GM19397 (cell line): ENCODE data around the gene TUBB1.
A peak's percentile ranks its signal among the peaks of the same experiment; 100 is the strongest.
"Not testable (repeated sequence)": the region's sequence is repeated elsewhere in the genome, so short reads cannot be mapped to it uniquely, and the experiment has no call there.

Experiments
- ATAC-seq: cut with Tn5 transposase; IDR thresholded peaks from one replicate; pipeline ENCODE4 v1.9.1; 2021; ENCODE audit warnings: mild to moderate bottlenecking, moderate library complexity; ENCODE audit not compliant: unreplicated experiment

The TUBB1 gene

GRCh38 chr20:59019217-59019616, at the start of gene TUBB1:
TUBB1 (plus strand) TSS chr20:59019429; CDS start chr20:59019523, 94 bp downstream.
- ATAC-seq, result no peak

DNA sequence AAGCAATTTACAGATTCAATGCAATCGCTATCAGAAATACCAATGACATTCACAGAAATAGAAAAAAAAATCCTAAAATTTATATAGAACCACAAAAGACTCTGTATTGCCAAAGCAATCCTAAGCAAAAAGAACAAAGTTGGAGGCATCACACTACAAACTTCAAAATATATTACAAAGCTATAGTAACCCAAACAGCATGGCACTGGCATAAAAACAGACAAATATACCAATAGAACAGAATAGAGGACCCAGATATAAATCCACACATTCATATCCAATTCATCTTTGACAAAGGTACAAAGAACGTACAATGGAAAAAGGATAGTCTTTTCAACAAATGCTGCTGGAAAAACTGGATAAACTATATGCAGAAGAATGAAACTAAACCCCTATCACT, 49.8 kb upstream of the TUBB1 start:
- ATAC-seq, result no peak

- no peak for ATAC-seq
Measured at GRCh38 chr20:58970146-58970545, 49.1 kb upstream of the TUBB1 start.

- ATAC-seq, result no peak
Measured at GRCh38 chr20:58971429-58971828, 47.8 kb upstream of the TUBB1 start.

- ATAC-seq, result no peak
Measured at GRCh38 chr20:58973179-58973578, 46.0 kb upstream of the TUBB1 start.

DNA sequence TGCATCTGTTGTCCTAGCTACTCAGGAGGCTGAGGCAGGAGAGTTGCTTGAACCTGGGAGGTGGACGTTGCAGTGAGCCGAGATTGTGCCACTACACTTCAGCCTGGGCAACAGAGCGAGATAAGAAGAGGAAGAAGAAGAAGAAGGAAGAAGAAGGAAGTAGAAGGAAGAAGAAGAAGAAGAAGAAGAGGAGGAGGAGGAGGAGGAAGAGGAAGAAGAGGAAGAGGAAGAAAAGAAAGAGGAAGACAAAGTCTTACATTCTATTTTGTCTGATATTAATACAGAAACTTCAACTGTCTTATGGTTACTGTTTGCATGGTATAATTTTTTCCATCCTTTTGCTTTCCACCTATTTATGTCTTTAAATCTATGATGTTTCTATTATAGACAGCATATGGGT, 45.4 kb upstream of the TUBB1 start:
- ATAC-seq, result no peak

DNA sequence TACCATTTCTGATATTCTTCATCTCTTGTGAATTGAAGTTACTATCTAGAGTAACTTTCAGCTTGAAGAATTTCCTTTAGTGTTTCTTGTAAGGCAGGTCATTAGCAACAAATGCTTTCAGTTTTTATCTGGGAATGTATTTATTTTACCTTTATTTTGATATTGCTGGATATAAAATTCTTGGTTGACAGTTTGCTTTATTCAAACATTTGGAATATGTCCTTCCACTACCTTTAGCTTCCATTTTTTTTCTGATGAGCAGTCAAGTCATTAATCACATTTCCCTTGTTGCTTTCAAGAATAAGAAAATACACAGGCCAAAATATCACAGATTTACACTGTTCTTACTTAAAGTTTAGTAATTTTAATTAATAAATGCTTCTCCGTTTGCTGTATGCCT, 43.9 kb upstream of the TUBB1 start:
- ATAC-seq, result no peak

DNA sequence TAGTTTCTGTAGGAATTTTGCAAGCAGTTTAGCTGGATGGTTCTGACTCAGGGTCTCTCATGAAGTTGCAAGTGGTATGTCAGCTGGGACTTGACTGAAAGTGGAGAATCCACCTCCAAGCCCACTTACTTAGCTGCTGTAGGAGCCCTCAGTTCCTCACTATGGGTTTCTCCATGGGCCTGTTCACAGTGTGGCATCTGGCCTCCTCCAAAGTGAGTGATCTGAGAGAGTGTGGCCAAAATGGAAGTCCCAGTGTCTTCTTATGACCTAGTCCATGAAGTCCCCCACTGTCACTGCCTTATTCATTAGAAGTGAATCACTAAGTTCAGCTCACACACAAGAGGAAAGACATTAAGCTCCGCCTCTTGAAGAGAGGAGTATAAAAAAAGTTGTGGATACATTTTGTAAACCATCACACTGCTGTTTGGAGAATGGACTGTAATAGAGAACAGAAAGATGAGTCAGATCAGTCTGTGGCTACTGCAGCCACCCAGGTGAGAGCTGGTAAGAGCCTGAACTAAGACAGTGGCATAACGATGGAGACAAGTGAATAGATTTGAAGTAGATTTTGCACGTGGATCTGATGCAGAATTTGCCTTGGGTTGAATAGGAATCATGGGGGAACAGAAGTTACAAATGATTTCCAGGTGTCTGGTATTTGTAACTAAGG, 43.0 kb upstream of the TUBB1 start:
- no peak for ATAC-seq

DNA sequence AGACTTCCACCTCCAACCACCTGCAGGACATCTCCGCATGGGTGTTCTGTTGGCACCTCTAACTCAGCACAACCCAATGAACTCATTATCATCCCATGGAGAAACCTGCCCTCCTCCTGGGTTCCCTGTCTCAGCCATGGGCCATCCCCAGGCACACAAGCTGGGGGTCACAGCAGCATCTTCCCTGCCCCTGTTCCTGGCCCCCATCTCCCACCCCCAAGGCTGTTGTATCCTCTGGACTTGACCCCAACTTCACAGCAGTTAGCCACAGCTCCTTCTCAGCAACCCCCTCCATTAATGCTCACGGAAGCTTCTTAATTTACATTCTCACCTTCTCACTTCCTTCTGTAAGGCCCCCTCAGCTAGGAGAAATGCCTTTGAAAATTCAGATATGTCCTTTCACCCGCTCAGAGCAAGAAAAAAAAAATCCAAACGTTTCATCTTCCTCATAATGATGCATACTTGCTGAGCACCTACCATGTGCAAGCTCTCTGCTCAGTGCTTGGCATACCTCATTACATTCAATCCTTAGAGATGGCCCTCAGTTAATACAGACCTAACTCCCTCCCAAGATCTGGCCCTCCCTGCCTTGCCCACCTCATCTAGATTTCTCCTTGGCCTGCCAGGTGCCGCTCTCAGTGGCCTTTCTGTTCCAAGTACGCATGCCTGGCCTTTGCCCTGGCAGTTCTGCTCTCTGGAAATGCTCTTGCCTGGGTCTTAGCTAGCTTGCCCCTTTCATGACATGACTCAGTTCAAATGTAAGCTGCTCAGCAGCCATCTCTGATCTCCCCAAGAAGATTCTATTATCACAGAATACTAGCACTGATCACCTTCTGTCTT, 40.7 kb upstream of the TUBB1 start:
- ATAC-seq, result no peak

DNA sequence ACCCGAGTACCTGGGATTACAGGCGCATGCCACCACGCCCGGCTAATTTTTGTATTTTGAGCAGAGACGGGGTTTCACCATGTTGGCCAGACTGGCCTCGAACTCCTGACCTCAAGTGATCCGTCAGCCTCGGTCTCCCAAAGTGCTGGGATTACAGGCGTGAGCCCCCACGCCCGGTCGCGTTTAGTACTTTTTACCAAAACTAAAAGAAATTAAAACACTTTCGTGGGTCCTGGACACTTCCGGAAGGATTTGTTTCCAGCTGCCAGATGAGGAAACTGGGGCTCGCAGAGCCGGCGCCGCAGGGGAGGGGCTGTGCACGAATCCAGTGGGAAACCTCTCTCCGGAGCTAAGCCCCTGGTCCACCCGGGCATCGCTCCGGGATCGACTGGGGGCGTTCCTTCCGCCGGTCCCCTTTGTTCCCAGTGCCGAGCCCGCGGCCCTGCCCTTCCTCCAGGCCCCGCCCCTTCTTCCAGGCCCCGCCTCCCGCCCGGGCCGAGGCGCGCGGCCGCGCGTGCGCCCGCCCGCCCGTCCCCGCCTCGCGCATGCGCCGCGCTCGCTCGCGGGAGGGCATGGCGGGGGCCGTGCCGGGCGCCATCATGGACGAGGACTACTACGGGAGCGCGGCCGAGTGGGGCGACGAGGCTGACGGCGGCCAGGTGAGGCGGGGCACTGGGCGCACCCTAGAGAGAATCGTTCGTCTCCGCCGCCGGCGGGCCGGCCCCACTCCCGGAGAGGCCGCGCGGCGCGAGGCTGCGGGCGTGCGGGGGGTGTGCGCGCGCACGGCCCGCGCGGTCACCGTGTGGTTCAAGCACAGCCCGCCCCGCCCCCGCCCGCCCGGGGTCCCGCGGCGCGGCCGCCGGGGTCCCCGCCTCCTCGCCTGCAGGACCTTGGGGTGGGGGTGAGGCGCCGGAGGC, 38.3 kb upstream of the TUBB1 start, which contains the start of gene NELFCD:
TSS of gene NELFCD (plus strand) at position 546 of the 917 bp plus-strand sequence. CDS start at position 600, 54 bp downstream.
- ATAC-seq, result peak; percentile 83

GRCh38 chr20:58981628-58982364, 37.4 kb upstream of the TUBB1 start:
- no peak for ATAC-seq

- no peak for ATAC-seq
Measured at GRCh38 chr20:58982406-58983114, 36.7 kb upstream of the TUBB1 start.

- ATAC-seq, result not testable (repeated sequence)
Measured at GRCh38 chr20:58983115-58983468, 36.1 kb upstream of the TUBB1 start.

- ATAC-seq, result no peak
Measured at GRCh38 chr20:58984691-58985090, 34.5 kb upstream of the TUBB1 start.

GRCh38 chr20:58985656-58986055, 33.6 kb upstream of the TUBB1 start:
- no peak for ATAC-seq

DNA sequence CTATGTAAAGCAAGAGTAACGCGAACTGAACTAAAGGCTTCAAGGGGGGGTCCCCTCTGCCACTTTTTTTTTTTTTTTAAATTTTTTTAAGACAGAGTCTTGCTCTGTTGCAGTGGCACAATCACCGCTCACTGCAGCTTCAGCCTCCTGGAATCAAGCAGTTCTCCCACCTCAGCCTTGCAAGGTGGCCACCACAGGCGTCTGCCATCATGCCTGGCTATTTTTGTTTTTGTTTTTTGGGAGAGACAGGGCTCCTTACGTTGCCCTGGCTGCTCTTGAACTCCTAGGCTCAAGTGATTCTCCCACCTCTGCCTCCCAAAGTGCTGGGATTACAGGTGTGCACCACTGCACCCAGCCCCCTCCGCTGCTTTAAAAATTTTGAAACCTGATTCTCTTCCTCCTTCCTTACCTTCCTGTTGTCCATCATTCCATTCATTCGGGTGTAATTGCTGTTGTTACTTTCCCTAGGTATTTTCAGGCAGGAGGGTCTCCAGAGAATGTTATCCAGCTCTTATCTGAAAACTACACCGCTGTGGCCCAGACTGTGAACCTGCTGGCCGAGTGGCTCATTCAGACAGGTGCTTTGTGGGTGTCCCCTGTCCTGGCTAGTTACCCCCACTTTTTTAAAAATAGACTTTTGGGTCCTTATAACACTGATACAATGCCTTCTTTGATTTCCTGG, 32.8 kb upstream of the TUBB1 start:
- no peak for ATAC-seq

DNA sequence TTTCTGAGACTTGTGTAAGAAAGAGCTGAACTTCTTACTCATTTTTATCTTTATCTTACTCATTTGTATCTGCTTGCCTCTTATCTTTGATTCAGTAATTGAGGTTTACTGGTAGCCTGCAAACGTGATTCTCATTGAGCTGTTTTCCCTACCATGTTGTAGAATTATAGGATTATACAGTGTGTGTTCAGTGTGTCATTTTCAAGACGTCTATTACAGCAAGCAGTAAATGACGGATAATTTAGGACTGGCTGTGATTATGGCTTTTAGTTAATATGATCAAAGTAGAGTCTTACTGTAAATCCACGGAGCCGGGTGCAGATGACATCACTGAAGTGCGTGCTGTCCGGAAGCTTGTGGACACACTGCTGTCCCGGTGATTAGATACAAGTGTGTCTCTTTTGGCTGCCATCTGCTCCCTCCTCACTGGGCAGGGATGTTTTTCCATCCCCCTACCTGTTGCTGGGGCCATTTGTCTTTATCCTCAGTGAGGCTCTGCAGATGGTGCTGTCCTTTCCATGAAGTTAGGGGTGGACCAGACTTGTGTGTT, 32.2 kb upstream of the TUBB1 start:
- ATAC-seq, result no peak

DNA sequence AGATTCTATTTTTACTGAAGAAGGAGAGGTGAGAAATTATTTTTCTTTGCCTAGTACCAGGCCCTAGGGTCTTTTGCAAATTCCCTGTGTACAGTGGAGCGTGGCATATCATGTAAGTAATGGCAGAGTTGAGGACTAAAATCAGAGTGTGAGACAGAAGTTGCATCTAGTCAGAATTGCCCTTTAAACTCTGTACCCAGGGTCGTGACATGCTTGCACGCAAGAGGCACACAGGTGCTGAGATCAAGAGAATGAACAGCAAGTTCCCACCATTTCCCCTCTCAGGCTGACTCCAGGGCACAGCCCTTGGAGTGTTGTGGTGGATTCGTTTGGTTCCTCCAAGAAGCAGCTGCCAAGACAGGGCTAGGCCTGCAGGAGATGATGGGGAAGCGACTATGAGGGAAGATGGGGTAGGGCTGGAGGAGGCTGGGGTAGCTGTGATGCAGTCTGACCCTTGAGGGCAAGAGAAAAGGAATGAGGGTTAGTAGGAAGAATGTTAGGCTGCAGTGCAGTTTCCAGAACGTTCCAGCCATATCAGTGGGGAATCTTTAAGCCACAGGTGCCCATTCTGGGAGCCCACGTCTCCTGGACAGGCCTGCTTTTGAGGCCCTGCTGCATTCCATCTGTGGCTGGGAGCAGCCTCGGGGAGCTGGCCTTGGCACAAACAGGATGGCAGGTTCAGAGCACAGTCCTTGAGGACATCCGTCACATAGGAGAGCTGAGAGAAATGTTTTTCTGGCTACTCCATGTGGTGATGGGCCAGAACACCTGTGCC, 31.3 kb upstream of the TUBB1 start:
- no peak for ATAC-seq
